K562 (cell line): ENCODE results near the gene ENKUR. TPM values are rescaled to one million over a fixed set of nuclear protein-coding genes. Genes with fewer than 3 reads are reported as not detected.

ENCODE experiments used
- ATAC-seq: fragments of 200-7000 bp; cut with Tn5 transposase; 3 replicates; pipeline ENCODE4 v1.9.1; 2020; ENCODE audit warnings: moderate library complexity
- BruUV-seq: library from RNA; stranded (reverse); fragments of 400-500 nt; replicated peaks from 2 replicates; lab custom pipeline; 2021; lab: Mats Ljungman, UMichigan
- CTCF ChIA-PET: fragments of 300-600 bp; formaldehyde crosslinking; extraction: SDS; loops from one replicate; lab custom pipeline; 2021; ENCODE audit warnings: low intra/inter-chr PET ratio; lab: Yijun Ruan, JAX
- POLR2A ChIA-PET: fragments of 300-600, 350-650 bp; sonication (Branson Sonifier 250); formaldehyde crosslinking; extraction: SDS; loops from one replicate; lab custom pipeline; 2021; ENCODE audit warnings: antibody characterized with exemption, inconsistent platforms; lab: Yijun Ruan, JAX
- DNase-seq, 4 experiments: peaks; one replicate each; pipeline versions ENCODE4 v3.0.0 to v3.0.0-alpha.2; 2011 to 2018; ENCODE audit warnings: low spot score in 3 of 4, mixed read lengths in 3 of 4; ENCODE audit errors: extremely low read depth in 1 of 4
- FAIRE-seq: peaks from 2 replicates; lab custom pipeline; 2011; peaks lifted over from hg19 to GRCh38; lab: Jason Lieb, UNC
- H2AFZ ChIP-seq: 2 replicates; pipeline ENCODE4 v1.6.0; 2011; ENCODE audit warnings: low read depth, low read length, control low read depth, inconsistent platforms
- H3K27ac ChIP-seq: fragments of 200-600 bp; 3 replicates; pipeline ENCODE4 v1.8.0; 2011; ENCODE audit warnings: low read depth, mild to moderate bottlenecking, control low read depth, inconsistent platforms, low read length, moderate library complexity, mixed read lengths; ENCODE audit errors: extremely low read depth
- H3K27me3 ChIP-seq, 2 experiments: fragments of 300-600 bp in 1 of 2; 2 replicates in 1 of 2; 3 replicates in 1 of 2; pipeline versions ENCODE4 v1.6.0 to v1.8.0; 2011; ENCODE audit warnings: inconsistent platforms in 2 of 2, low read length in 2 of 2, mild to moderate bottlenecking in 1 of 2, mixed read lengths in 1 of 2, moderate library complexity in 1 of 2; ENCODE audit not compliant: control insufficient read depth in 2 of 2, insufficient read depth in 2 of 2
- H3K36me3 ChIP-seq: fragments of 300-600 bp; 3 replicates; pipeline ENCODE4 v1.8.0; 2011; ENCODE audit warnings: mild to moderate bottlenecking, low read length, inconsistent platforms; ENCODE audit not compliant: control insufficient read depth, insufficient read depth
- H3K4me1 ChIP-seq, 2 experiments: fragments of 200-600 bp in 1 of 2; replicated peaks in 1 of 2; 2 replicates in 1 of 2; 3 replicates in 1 of 2; pipeline versions ENCODE4 v1.5.1 to v1.8.0; 2011; ENCODE audit warnings: inconsistent platforms in 2 of 2, low read length in 2 of 2, mild to moderate bottlenecking in 1 of 2, mixed read lengths in 1 of 2, moderate library complexity in 1 of 2; ENCODE audit not compliant: control insufficient read depth in 2 of 2, insufficient read depth in 2 of 2
- H3K4me2 ChIP-seq: 2 replicates; pipeline ENCODE4 v1.6.1; 2011; ENCODE audit warnings: low read length, control low read depth, inconsistent platforms, mixed read lengths; ENCODE audit not compliant: insufficient read depth
- H3K4me3 ChIP-seq: fragments of 200-600 bp; sonication (generic), shearing (Covaris generic); 2 replicates; pipeline ENCODE4 v1.5.1; 2016; ENCODE audit warnings: control low read depth, inconsistent platforms
- H3K79me2 ChIP-seq: fragments of 200-600 bp; 3 replicates; pipeline ENCODE4 v1.8.0; 2011; ENCODE audit warnings: low read length, inconsistent platforms; ENCODE audit not compliant: control insufficient read depth, insufficient read depth
- H3K9ac ChIP-seq, 2 experiments: 2 replicates each; pipeline versions ENCODE4 v1.6.0 to v1.6.1; 2011; ENCODE audit warnings: low read depth in 2 of 2, low read length in 2 of 2, control low read depth in 1 of 2, inconsistent platforms in 1 of 2, mild to moderate bottlenecking in 1 of 2, mixed read lengths in 1 of 2; ENCODE audit not compliant: insufficient read depth in 1 of 2
- H3K9me1 ChIP-seq: one replicate; pipeline ENCODE4 v1.6.0; 2011; ENCODE audit warnings: inconsistent platforms, mild to moderate bottlenecking, low read length, moderate library complexity; ENCODE audit not compliant: control insufficient read depth, insufficient read depth
- H3K9me3 ChIP-seq: replicated peaks from 2 replicates; pipeline ENCODE4 v1.5.1; 2011; ENCODE audit warnings: low read depth, low read length, inconsistent platforms; ENCODE audit not compliant: control insufficient read depth, insufficient read depth
- H4K20me1 ChIP-seq: replicated peaks from 2 replicates; pipeline ENCODE4 v1.6.1; 2011; ENCODE audit warnings: low read length, inconsistent platforms, mixed read lengths; ENCODE audit not compliant: control insufficient read depth, insufficient read depth
- CAMTA2 ChIP-seq: fragments of 250-450 bp; sonication (Bioruptor Pico); conservative IDR thresholded peaks from 2 replicates; pipeline ENCODE4 v1.5.1; 2022
- CBX1 ChIP-seq: sonication (generic); IDR thresholded peaks from 2 replicates; pipeline ENCODE4 v1.6.1; 2016; ENCODE audit warnings: antibody characterized with exemption, low read depth, mild to moderate bottlenecking
- GABPB2 ChIP-seq: fragments of 250-450 bp; sonication (Bioruptor Pico); conservative IDR thresholded peaks from 2 replicates; pipeline ENCODE4 v1.5.1; 2021; ENCODE audit warnings: mild to moderate bottlenecking
- NUFIP1 ChIP-seq: fragments of 450-650 bp; IDR thresholded peaks from 2 replicates; pipeline ENCODE4 v1.6.1; 2018; ENCODE audit not compliant: partially characterized antibody
- SAFB ChIP-seq: fragments of 200-400 bp; formaldehyde crosslinking; IDR thresholded peaks from 2 replicates; pipeline ENCODE4 v1.6.1; 2017; ENCODE audit warnings: low read depth, low read length, borderline replicate concordance
- ZNF165 ChIP-seq: fragments of 250-450 bp; sonication (Bioruptor Pico); IDR thresholded peaks from 2 replicates; pipeline ENCODE4 v1.4.0; 2020; ENCODE audit warnings: borderline replicate concordance
- WGBS: fragments of 100-300 bp; shearing (Covaris generic); methylation state at CpG from one replicate; pipeline ENCODE4 v1.1.6; 2016; ENCODE audit warnings: low coverage, mixed read lengths; ENCODE audit not compliant: insufficient coverage; ENCODE audit errors: missing lambda C conversion rate; 5-methylcytosine and 5-hydroxymethylcytosine counted together
- in situ Hi-C: fragments of 300-500 bp; cut with MboI; formaldehyde crosslinking; loops from 4 replicates; pipeline ENCODE4 v1.15.0; 2018; ENCODE audit warnings: inconsistent platforms, mixed read lengths
- intact Hi-C: fragments of 100-400 bp; cut with micrococcal nuclease; formaldehyde crosslinking; loops from 2 replicates; pipeline ENCODE4 v1.14.2; 2022
- polyA plus RNA-seq, 8 experiments: library from polyadenylated mRNA; depleted of rRNA in 4 of 8; stranded (reverse) in 5 of 8; unstranded in 3 of 8; fragments of >200 nt; fragmentation: Nextera tagmentation in 2 of 8; fragmentation: Illumina TruSeq in 1 of 8; extraction: Ambion mirVana in 2 of 8; extraction: Trizol in 1 of 8; gene quantifications; 2 replicates each; pipeline versions ENCODE4 v1.2.1 to v1.2.3, GENCODE V29; 2011 to 2014; ENCODE audit warnings: inconsistent platforms in 1 of 8, missing spikeins in 1 of 8
- total RNA-seq, 7 experiments: library from RNA; depleted of rRNA in 6 of 7; stranded (reverse); fragments of >200 nt in 6 of 7; fragmentation: Illumina TruSeq in 2 of 7; extraction: Trizol in 2 of 7; gene quantifications; 2 replicates each; pipeline versions ENCODE4 v1.2.1 to v1.2.3, GENCODE V29; 2011 to 2021; ENCODE audit warnings: low replicate concordance in 1 of 7
- TF ChIP-seq, protein P1 (sequence below), 2 experiments: fragments of 450-650 bp in 1 of 2; IDR thresholded peaks; 2 replicates each; pipeline ENCODE4 v1.6.1; 2011 to 2017; ENCODE audit warnings: low read depth in 2 of 2, antibody characterized with exemption in 1 of 2, borderline replicate concordance in 1 of 2, low read length in 1 of 2, mild to moderate bottlenecking in 1 of 2, mixed read lengths in 1 of 2; ENCODE audit not compliant: control insufficient read depth in 1 of 2

Gene ENKUR
- total and polyA plus RNA-seq, 9 of the 15 experiments (the other 6 are each of a cell fraction or from before 2014, with no cell fraction given), result 0.06 to 0.46 (median 0.20) TPM

DNA sequence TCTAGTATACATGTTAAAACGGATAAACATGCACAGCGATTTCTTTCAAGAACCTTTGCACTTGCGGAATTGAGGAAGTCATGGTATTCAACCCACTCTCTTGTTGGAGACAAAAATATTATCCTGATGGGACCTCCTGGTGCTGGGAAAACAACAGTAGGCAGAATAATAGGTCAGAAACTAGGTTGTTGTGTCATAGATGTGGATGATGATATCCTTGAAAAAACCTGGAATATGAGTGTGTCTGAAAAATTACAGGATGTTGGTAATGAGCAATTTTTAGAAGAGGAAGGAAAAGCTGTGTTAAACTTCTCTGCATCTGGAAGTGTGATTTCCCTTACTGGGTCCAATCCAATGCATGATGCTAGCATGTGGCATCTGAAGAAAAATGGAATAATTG lies 7.3 kb upstream of the ENKUR start:
- TF ChIP-seq NUFIP1 (no peak), CBX1 (no peak), CAMTA2 (no peak), ZNF165 (CRISPR knock-in tag) (no peak), GABPB2 (CRISPR knock-in tag) (no peak), SAFB (no peak)
- TF ChIP-seq, protein P1, sequence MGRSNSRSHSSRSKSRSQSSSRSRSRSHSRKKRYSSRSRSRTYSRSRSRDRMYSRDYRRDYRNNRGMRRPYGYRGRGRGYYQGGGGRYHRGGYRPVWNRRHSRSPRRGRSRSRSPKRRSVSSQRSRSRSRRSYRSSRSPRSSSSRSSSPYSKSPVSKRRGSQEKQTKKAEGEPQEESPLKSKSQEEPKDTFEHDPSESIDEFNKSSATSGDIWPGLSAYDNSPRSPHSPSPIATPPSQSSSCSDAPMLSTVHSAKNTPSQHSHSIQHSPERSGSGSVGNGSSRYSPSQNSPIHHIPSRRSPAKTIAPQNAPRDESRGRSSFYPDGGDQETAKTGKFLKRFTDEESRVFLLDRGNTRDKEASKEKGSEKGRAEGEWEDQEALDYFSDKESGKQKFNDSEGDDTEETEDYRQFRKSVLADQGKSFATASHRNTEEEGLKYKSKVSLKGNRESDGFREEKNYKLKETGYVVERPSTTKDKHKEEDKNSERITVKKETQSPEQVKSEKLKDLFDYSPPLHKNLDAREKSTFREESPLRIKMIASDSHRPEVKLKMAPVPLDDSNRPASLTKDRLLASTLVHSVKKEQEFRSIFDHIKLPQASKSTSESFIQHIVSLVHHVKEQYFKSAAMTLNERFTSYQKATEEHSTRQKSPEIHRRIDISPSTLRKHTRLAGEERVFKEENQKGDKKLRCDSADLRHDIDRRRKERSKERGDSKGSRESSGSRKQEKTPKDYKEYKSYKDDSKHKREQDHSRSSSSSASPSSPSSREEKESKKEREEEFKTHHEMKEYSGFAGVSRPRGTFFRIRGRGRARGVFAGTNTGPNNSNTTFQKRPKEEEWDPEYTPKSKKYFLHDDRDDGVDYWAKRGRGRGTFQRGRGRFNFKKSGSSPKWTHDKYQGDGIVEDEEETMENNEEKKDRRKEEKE (IDR thresholded peaks at IDR 0.05; ENCODE audit: borderline replicate concordance in 1 of 2, control insufficient read depth in 1 of 2, low read depth in 2 of 2, low read length in 1 of 2), result no peak
- DNase-seq (no peak), ATAC-seq (no peak), FAIRE-seq (no peak)
- H3K27ac ChIP-seq, result no peak overlapping the region
- H3K9me1 ChIP-seq, result no peaks in the 10 kb centered on the region
- peaks cover 2% of the 10 kb centered on the region; the same call in 2 of the 3 replicates for H3K79me2 ChIP-seq
- 75% methylated on average over 3 of the region's 3 CpGs for WGBS
- no peaks in the 10 kb centered on the region for H3K9me3 ChIP-seq
- no TSS peak for BruUV-seq
- no peak overlapping the region for H3K9ac ChIP-seq
- H4K20me1 ChIP-seq, result no peaks in the 10 kb centered on the region
- CTCF ChIA-PET, result no interaction called here
- in situ Hi-C loops, result no loop called here
- no peak overlapping the region for H3K4me3 ChIP-seq
- H3K4me1 ChIP-seq, result peaks cover 0 to 2% of the 10 kb centered on the region in 2 experiments; a peak in 1 of 5 replicates
- no peaks in the 10 kb centered on the region for H3K27me3 ChIP-seq
- POLR2A ChIA-PET, result no interaction called here
- no peaks in the 10 kb centered on the region for H3K36me3 ChIP-seq
- intact Hi-C loops, result no loop called here
- no peak overlapping the region for H3K4me2 ChIP-seq
- H2AFZ ChIP-seq, result no peak overlapping the region
